HG02588 (cell line): Measurements from ENCODE around the gene MAPKAPK2.

Experiments
- ATAC-seq: cut with Tn5 transposase; IDR thresholded peaks from one replicate; pipeline ENCODE4 v1.9.1; 2021; ENCODE audit warnings: mild to moderate bottlenecking, moderate library complexity; ENCODE audit not compliant: unreplicated experiment

Gene MAPKAPK2

DNA sequence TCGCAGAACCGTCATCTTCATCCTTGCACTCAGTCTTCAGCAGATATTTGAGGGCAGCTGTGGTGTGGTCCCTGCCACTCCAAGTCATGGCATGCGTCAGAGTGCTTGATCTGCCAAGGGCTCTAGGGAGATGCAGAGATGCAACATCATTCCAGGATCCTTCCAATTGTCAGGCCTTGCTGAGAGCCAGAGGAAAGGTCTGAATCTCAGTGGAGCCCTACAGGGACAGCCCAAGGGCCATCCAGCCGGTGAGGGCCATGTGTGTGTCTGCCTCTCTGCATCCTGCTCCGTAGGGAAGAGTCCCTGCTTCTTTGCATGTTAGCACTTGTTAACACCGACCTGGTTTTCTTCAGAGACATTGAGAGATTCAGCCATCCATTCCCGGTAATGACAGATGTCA is 17.6 kb downstream of the MAPKAPK2 start:
- no peak for ATAC-seq

GRCh38 chr1:206702803-206703202 is 18.1 kb downstream of the MAPKAPK2 start:
- no peak for ATAC-seq

DNA sequence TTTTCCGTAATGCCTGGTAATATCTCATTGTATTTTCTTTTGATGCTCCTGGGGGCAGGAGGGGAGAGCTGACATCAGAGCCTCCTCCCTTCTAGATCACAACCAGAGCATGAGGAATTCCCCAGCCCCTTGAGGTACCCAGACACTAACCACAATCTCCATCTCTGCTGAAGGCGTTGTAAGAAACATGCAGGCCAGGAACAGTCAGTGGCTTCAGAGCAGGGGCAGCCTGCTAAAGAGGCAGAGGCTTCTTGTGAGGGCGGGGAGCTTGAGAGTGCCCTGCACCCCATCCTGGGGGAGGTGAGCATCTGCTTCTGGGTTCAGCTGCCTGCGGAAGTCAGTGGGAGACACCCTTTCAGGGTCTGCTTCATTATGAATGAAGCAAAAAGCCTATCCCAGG is 19.0 kb downstream of the MAPKAPK2 start:
- peak; percentile 76 for ATAC-seq

- no peak for ATAC-seq
Measured at GRCh38 chr1:206704226-206704625, 19.5 kb downstream of the MAPKAPK2 start.

DNA sequence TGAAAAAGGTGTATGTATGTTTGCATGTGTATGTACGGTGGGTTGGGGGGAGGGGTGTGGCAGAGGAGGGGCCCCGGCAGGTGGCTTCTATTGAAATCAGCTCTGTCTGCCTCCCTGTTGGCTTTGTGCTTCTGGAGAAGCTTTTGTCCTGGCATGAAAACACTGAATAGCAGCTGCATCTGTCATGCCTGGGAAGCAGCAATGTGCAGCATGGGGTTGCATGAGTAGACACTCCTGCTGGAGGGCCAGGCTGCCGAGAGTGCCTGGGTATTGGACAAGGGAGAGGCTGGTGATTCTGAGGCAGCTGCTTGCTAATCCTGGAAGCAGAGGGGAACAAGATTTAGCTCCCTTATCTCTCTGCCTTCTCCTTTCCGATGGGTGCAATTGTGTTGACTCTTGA is 20.5 kb downstream of the MAPKAPK2 start:
- ATAC-seq: no peak

DNA sequence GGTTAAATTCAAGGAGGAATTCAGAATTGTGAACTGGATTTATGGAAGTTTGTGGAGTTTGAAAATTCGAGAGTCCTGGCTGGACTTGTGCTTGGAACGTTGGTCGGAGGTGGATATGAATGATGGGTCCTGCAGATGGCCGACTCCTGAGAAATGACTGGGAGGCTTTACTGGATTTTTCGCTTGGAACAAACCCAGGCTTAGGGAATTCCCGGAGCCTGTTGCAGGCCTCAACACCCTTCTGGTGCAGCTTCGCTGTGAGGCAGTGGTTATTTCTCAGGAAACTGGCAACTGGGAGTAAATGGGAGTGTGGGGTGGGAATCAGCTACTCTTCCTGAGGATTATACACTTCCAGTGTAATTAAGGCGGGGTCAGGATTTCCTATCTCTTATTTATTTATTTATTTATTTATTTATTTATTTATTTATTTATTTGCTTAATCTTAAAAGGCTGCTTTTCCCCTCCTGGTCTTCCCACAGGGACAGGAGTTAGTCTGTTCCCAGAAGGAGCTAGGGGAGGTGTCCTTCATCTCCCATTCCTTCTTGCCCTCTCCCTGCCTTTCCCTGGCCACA is 21.1 kb downstream of the MAPKAPK2 start:
- ATAC-seq: no peak

GRCh38 chr1:206706298-206706791 is 21.6 kb downstream of the MAPKAPK2 start:
- ATAC-seq: no peak

DNA sequence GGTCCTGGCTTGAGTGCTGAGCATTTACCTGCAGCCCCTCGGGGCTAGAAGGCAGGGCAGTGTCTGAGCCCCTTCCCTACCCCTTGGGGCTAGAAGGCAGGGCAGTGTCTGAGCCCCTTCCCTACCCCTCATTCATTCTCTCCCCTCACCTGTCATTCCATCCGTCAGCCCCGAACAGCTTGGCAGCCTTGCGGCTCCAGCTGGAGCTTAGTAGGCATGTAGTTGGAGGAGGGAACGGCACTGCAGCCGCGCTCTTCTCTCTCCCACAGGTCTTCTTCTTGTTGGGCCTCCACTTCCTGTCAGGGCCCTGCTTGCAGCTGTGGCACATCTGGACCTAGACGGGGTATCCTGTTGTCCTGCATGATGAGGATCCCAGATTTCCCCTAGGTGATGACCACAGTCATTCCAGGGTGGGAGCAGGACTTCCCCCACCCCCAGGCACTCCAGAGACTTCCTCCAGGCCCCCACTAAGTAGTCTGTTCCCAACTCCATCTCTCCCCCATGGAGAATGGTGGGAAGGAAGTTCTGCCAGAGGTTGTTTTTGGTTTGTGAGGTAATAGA is 22.2 kb downstream of the MAPKAPK2 start:
- no peak for ATAC-seq

- no peak for ATAC-seq
Measured at GRCh38 chr1:206708058-206708457, 23.4 kb downstream of the MAPKAPK2 start.

- no peak for ATAC-seq
Measured at GRCh38 chr1:206708882-206709281, 24.2 kb downstream of the MAPKAPK2 start.

GRCh38 chr1:206709322-206709721 is 24.6 kb downstream of the MAPKAPK2 start:
- ATAC-seq: no peak

DNA sequence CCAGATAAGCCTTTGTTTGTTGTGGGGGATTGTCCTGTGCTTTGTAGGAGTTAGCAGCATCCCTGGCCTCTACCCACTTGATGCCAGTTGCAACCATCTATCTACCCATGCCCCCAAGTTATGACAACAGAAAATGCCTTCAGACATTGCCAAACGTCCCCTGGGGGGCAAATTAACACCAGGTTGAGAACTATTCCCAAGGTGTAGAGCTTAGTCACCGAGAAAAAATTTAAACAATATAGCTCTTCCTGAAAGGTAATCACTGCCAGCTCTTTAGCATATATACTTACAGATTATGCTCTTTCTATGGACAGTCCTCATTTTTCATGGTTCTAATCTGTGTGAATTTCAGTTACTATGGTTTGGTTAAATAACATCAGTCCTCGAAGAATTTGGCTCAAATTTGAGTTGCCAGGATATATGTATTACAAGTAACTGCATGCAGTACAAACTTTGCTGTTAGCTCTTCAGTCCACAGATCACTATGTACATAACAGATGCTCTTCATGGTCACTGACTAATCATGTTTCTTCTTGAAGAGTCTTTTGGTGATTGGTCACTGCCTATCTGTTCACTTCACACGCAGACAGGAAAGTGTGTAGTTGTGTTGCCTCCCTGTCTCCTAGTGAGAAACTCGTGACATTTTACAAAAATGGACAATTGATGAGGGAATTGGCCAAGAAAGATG is 25.2 kb downstream of the MAPKAPK2 start:
- no peak for ATAC-seq

DNA sequence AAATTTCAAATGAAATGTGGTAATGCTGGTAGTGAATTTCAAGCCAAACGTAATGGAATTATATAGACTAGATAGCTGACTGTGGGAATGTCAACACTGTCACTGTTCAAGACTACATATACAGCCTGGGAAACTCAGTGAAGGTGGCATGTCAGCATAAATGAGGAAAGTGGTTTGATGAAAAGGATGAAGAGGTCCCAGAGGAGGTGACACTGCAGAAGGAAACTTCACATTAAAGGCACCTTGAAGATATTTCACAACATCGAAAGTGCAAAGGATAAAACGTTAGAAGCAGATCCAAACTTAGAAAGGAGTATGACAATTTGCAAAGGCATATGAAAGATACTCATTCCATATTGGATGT is 25.7 kb downstream of the MAPKAPK2 start:
- ATAC-seq: no peak

GRCh38 chr1:206713070-206713469 is 28.4 kb downstream of the MAPKAPK2 start:
- no peak for ATAC-seq

GRCh38 chr1:206713910-206714312 is 29.2 kb downstream of the MAPKAPK2 start:
- ATAC-seq: no peak

- ATAC-seq: no peak
Measured at GRCh38 chr1:206714331-206715058, 29.8 kb downstream of the MAPKAPK2 start.

GRCh38 chr1:206715120-206715519 is 30.4 kb downstream of the MAPKAPK2 start:
- ATAC-seq: no peak

GRCh38 chr1:206715552-206716158 is 30.9 kb downstream of the MAPKAPK2 start:
- no peak for ATAC-seq

DNA sequence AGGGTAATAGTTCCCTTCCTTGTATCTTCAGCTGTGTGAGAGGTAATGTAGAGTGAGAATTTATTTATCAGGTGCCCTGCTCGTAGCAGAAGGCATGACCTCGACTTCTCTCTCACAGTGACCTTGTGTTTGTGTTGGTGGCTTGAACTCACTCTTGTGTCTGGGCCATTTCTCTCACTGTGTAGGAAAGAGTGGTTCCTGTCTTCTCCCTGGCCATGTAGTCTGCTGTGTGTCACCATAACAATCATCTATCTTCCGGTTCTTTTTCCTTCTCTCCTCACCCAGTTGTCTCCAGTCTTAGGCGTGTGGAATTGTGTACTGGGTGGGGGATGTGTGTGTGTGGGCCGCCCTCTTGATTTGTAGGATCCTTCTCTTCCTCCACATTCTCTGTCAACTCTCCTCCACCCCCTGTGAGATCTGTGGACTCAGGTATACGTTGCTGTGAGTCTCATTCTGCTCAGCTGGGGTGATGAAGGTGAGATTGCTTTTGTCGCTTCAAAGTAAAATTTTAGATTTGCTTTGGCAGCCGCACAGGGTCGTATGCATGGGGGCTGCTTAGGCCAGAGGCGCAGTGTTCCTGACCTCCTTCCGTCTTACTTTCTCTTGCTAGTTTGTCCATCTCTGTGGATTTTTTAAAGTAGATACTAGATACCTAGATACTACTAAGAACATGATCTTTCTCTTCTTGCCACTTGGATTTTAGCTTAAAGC is 31.6 kb downstream of the MAPKAPK2 start:
- ATAC-seq: no peak

GRCh38 chr1:206716870-206717673 is 32.4 kb downstream of the MAPKAPK2 start:
- peak; percentile 71 for ATAC-seq
